GM23338 (cell line): ENCODE results near the gene OR12D1.

Source experiments
- CREB1 ChIP-seq: fragments of 250-450 bp; sonication (Bioruptor Pico); IDR thresholded peaks from 2 replicates; pipeline ENCODE4 v1.5.0; 2020; ENCODE audit warnings: low read depth, mild to moderate bottlenecking, moderate library complexity
- EZH2 ChIP-seq: fragments of 200-600 bp; sonication (generic); IDR thresholded peaks from one replicate; pipeline ENCODE4 v1.8.0; 2017; ENCODE audit warnings: antibody characterized with exemption, mild to moderate bottlenecking, low read depth; ENCODE audit not compliant: unreplicated experiment
- EZH2phosphoT487 ChIP-seq: fragments of 200-600 bp; sonication (generic); IDR thresholded peaks from one replicate; pipeline ENCODE4 v1.8.1; 2018; ENCODE audit warnings: antibody characterized with exemption; ENCODE audit not compliant: unreplicated experiment
- POLR2AphosphoS5 ChIP-seq: IDR thresholded peaks from 2 replicates; pipeline ENCODE4 v1.6.1; 2016; ENCODE audit warnings: antibody characterized with exemption, low read depth
- ZNF331 ChIP-seq: fragments of 250-450 bp; sonication (Bioruptor Pico); IDR thresholded peaks from 2 replicates; pipeline ENCODE4 v1.5.0; 2020; ENCODE audit warnings: low read depth, mild to moderate bottlenecking, moderate library complexity
- TF ChIP-seq, protein P1 (sequence below), 2 experiments: fragments of 200-600 bp in 1 of 2; sonication (generic) in 1 of 2; conservative IDR thresholded peaks; 2 replicates each; pipeline versions ENCODE4 v1.5.1 to v1.6.1; 2016 to 2017; ENCODE audit warnings: antibody characterized with exemption in 2 of 2, low read depth in 2 of 2, mild to moderate bottlenecking in 2 of 2, moderate library complexity in 1 of 2
- TF ChIP-seq, protein P2 (sequence below): IDR thresholded peaks from one replicate; pipeline ENCODE4 v1.6.1; 2018; ENCODE audit warnings: antibody characterized with exemption; ENCODE audit not compliant: unreplicated experiment

- TF ChIP-seq, protein P1, sequence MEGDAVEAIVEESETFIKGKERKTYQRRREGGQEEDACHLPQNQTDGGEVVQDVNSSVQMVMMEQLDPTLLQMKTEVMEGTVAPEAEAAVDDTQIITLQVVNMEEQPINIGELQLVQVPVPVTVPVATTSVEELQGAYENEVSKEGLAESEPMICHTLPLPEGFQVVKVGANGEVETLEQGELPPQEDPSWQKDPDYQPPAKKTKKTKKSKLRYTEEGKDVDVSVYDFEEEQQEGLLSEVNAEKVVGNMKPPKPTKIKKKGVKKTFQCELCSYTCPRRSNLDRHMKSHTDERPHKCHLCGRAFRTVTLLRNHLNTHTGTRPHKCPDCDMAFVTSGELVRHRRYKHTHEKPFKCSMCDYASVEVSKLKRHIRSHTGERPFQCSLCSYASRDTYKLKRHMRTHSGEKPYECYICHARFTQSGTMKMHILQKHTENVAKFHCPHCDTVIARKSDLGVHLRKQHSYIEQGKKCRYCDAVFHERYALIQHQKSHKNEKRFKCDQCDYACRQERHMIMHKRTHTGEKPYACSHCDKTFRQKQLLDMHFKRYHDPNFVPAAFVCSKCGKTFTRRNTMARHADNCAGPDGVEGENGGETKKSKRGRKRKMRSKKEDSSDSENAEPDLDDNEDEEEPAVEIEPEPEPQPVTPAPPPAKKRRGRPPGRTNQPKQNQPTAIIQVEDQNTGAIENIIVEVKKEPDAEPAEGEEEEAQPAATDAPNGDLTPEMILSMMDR (conservative IDR thresholded peaks at IDR 0.05; ENCODE audit: low read depth in 2 of 2) = no peak
- TF ChIP-seq ZNF331 = no peak
- TF ChIP-seq EZH2 = no peak
- no peak for TF ChIP-seq POLR2AphosphoS5
- no peak for TF ChIP-seq EZH2phosphoT487
- TF ChIP-seq CREB1 (CRISPR knock-in tag) = no peak
- TF ChIP-seq, protein P2, sequence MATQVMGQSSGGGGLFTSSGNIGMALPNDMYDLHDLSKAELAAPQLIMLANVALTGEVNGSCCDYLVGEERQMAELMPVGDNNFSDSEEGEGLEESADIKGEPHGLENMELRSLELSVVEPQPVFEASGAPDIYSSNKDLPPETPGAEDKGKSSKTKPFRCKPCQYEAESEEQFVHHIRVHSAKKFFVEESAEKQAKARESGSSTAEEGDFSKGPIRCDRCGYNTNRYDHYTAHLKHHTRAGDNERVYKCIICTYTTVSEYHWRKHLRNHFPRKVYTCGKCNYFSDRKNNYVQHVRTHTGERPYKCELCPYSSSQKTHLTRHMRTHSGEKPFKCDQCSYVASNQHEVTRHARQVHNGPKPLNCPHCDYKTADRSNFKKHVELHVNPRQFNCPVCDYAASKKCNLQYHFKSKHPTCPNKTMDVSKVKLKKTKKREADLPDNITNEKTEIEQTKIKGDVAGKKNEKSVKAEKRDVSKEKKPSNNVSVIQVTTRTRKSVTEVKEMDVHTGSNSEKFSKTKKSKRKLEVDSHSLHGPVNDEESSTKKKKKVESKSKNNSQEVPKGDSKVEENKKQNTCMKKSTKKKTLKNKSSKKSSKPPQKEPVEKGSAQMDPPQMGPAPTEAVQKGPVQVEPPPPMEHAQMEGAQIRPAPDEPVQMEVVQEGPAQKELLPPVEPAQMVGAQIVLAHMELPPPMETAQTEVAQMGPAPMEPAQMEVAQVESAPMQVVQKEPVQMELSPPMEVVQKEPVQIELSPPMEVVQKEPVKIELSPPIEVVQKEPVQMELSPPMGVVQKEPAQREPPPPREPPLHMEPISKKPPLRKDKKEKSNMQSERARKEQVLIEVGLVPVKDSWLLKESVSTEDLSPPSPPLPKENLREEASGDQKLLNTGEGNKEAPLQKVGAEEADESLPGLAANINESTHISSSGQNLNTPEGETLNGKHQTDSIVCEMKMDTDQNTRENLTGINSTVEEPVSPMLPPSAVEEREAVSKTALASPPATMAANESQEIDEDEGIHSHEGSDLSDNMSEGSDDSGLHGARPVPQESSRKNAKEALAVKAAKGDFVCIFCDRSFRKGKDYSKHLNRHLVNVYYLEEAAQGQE = no peak
Measured at GRCh38 chr6:29462022-29462421, 47.3 kb downstream of the OR12D1 start.
